Vagina (tissue), 2 donors: ENCODE data around the gene GPR26.

Experiments
- CTCF ChIP-seq, 3 experiments: fragments of 450-650 bp in 2 of 3; fragments of 200-600 bp in 1 of 3; sonication (generic) in 1 of 3; IDR thresholded peaks; one replicate each; pipeline ENCODE4 v1.5.1; 2017 to 2019; ENCODE audit warnings: antibody characterized with exemption in 3 of 3, mild to moderate bottlenecking in 2 of 3, moderate library complexity in 2 of 3
- POLR2AphosphoS5 ChIP-seq, 2 donors: sonication (generic); formaldehyde crosslinking; IDR thresholded peaks; one replicate each; pipeline ENCODE4 v1.9.0; 2017; ENCODE audit warnings: antibody characterized with exemption in 2 of 2, mild to moderate bottlenecking in 2 of 2, low read depth in 1 of 2; ENCODE audit not compliant: insufficient read depth in 1 of 2

GRCh38 chr10:123717336-123717735 lies 51.2 kb downstream of the GPR26 start:
- no peak for TF ChIP-seq CTCF (IDR thresholded peaks at IDR 0.05)
- TF ChIP-seq POLR2AphosphoS5 (IDR thresholded peaks at IDR 0.05; ENCODE audit: insufficient read depth in 1 of 2, low read depth in 1 of 2), result no peak
